Activated naive CD8-positive, alpha-beta T cell treated with anti-CD3 and anti-CD28 coated beads, Interleukin-2, amount 50 U/mL, for 16 hours (primary cell): ENCODE data around the gene FMNL3.
A peak's percentile ranks its signal among the peaks of the same experiment; 100 is the strongest.
"Not testable (repeated sequence)": the region's sequence is repeated elsewhere in the genome, so short reads cannot be mapped to it uniquely, and the experiment has no call there.

Experiments
- DNase-seq: peaks from one replicate; pipeline ENCODE4 v3.0.0-alpha.2; 2020; ENCODE audit warnings: low read depth, low spot score

FMNL3 gene

DNA sequence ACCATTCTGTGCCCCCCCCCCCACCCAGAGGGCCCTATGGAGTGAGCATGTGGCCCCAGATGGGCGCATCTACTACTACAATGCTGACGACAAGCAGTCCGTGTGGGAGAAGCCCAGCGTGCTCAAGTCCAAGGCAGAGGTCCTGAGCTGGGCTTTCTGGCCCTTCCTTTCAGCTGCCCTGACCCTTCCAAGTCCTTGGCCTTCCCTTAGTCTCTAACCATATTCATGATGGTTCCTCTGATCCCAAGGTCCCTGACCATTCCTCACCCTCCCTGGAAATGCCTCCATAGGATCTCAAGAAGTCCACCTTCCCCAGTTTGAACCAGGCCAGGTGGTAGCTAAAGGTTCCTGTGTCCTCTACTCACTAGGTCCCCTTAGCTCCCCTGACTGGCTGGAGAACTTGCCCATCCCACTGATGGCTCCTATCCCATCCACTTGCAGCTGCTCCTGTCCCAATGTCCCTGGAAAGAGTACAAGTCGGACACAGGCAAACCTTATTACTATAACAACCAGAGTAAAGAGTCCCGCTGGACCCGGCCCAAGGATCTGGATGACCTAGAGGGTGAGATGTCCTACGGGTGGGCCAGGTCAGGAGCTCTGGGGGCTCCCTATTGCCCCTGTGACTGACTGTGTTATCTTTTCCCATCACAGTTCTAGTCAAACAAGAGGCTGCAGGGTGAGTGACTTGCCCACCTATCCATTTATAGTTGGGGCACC, 74.1 kb downstream of the FMNL3 start:
- no peak for DNase-seq

DNA sequence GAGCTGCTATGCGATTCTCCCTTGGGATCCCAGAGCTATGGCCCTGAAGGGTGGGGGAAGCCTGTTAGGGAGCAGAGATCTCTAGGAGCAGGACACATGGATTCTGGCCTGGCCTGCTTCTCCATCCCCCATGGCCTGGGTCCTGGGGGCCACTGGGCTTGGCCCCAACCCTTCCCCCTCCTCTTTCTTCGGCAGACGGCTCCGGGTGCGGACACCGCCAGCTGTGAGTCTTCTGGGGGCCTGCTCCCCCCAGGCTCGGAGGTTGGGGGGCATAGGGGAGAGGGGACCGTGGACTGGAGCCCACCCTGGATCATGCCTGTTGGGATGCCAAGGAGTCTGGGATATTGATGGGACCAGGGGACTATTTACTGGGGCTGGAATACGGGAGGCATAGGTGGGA, 74.8 kb downstream of the FMNL3 start:
- no peak for DNase-seq

DNA sequence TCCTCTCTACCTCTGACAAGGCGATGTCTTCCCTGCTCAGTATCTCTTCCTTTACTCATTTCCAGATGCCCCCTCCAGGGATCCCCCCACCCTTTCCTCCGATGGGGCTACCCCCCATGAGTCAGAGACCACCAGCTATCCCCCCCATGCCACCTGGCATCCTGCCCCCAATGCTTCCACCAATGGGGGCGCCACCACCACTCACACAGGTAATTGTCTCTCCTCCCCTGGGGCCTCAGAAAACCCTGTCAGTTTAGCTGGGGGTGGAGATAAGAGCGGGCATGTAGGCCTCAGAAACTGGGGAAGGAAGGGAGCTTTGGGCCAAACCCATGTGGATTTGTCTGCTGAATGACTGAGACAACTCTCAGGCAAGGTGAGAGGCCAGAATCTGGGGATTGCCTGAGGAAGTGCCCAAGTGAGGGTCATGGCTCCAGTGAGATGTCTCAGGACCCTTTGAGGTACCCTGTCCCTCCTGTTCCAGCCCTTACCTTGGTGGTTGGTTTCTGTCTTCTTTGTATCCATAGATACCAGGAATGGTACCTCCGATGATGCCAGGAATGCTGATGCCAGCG, 75.8 kb downstream of the FMNL3 start:
- no peak for DNase-seq

DNA sequence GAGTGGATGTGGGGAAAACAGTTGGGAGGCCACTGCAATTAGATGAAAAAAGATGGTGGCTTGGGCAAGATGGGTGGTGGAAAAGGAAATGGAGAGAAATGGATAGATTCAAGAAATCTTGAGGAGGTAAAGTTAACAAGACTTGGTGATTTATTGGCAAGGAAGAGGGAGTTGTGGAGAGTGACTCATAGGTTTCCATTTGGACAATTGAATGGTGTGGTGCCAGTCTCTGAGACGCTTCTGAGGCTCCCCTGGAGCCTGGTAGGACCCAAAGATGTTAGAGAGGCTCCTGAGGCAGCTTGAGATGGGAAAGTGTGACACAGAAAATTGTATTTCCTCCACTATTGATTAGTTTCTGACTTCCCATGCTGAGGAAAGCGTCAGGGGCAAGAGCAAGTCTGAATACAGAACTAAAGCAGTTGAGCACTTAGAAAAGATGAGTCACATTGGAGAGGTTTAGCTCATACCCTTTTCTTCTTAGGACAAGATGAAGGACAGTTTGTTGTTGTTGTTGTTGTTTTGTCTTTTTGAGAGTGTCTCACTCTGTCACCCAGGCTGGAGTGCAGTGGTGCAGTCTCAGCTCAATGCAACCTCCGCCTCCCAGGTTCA, 79.3 kb downstream of the FMNL3 start:
- DNase-seq, result no peak

DNA sequence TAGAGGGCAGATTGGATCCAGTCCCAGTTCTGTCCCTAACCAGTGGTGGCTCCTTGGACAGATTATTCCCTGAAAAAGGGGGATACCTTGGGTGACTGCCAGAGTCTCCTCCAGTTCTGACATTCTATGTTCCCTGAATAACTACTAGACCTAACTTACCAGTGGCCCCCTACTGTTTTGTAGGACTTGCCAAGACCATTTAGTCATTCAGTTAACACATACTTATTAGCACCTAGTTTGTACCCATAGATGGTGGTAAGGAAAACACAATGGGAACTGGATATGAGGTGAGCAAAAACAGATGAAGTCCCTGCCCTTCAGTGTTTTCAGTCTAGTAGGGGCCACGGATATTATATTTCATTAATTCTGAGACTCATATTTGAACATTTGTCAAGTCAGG, 80.4 kb downstream of the FMNL3 start:
- no peak for DNase-seq

DNA sequence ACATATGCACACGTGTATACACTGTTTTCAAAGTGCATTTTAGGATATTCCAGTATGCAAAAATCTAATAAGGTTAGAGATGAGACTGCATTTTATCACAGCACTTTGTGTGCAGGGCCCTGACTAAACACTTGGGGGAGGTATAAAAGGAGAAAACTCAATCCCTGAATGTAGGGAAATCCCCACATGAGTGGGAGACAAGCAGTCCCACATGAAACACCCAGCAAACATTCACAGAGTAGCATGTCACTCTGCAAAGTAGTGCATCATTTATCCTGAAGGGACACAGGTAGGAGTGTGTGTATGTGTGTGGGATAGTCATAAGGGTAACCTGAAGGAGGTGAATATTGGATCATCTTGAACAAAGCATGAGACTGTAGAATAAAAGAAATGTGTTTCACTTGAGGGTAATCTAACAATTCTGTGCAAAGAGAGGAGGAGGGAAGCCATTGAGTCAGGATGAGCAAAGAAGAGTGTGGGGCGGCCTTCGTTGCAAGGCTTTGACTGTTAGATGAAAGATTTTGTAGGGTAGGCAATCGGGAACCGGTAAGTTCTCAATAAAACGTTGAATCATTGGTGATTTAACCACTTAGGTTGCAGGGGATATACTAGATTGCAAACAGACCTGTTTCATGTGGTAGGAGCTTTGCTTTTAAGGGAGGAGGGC, 80.9 kb downstream of the FMNL3 start:
- DNase-seq, result no peak

DNA sequence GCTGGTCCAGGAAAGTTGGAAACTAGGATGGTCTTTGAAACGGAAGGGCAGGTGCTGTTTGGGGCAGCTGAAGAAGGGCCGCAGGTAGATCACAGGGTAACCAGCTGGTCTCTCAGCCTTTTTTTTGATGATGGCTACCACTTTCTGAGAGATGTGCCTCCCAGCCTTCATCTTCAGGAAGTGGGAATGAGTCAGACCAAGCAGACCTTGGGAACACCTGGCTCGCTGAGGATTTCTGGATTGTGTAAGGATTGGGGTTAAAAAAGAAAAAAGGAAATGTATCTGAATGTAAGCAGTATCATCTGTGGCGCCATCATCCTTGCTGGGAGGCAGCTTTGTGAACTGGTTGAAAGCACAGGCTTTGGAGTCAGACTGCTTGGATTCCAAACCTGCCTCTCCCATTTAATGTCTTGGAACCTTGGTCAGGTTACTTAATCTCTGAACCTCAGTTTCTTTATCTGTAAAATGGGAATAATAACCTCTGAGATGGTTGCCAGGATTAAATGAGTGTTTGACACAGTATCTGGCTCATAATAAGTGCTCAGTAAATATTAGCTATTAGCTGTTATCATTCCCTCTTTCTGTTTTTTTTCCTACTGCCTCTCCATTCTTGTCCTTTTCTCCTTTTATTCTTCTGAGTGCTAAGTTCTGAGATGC, 82.2 kb downstream of the FMNL3 start:
- DNase-seq, result no peak

DNA sequence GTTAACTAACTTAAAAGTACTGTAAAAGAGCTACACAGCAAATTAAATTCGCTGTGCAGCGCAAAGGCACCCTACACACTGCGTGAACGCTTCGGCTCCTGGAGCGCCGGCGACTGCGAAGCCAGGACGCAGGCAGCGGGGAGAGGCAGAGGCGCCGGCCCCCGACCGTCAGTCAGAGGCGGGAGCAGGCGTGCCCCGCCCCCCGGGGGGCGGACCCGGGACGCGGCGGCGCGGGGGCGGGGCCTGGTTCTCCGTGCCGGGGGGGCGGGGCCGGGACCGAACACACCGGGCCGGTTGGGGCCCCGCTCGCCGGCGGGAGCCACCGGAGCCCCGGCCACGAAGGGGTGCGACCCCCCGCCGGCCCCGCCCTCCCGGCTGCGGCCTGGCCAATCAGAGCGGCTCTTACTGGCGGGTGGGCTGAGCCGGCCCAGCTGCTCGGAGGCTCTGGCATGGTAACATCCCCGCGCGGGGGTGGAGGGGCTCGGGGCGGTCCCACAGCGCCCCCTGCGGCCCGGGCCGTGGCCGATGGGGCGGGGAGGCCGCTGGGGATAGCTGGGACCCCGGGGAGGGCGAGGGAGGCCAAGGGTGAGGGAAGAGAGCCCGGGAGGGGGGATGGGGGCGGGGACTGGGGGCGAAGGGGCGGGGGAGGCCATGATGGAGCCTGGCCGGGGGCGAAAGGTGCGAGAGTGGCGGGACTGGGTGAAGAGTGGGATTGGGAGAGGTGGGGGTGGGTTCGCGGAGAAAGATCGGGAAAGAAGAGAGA, 83.9 kb downstream of the FMNL3 start, which contains the start of gene PRPF40B:
Gene PRPF40B (plus strand): TSS at position 420 of the 763 bp plus-strand sequence. CDS start 30 bp downstream, at position 450.
- peak; percentile 69 for DNase-seq

DNA sequence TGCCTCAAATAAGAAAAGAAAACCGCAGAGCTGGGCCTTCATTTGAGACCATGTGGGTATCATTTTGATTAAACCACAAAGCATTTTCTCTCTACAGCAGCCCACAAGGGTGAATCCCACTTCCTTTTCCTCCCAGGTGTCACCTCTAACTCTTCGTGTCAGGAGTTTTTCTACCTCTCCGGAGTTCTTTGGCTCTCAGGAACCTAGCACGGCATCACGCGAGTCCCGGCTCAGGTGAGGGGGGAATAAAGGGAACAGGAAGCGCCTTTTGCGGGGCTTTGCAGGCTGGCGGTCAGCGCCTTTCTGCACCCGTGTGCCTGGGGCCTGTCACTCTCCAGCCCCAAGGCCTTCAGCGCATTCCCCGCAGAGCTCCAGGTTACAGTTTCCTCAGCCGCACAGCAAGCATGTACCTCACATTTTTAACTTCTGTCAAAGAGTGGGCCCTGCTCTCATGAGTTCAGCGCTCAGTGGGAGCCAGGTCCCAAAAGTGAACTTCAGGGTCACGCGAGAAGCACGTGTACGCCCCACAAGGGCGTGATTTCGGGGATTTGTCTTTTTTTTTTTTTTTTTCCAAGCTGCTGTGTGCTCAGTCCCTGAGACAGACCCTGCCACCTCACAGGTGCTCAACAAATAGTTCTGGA, 84.6 kb downstream of the FMNL3 start:
- peak; percentile 6 for DNase-seq

DNA sequence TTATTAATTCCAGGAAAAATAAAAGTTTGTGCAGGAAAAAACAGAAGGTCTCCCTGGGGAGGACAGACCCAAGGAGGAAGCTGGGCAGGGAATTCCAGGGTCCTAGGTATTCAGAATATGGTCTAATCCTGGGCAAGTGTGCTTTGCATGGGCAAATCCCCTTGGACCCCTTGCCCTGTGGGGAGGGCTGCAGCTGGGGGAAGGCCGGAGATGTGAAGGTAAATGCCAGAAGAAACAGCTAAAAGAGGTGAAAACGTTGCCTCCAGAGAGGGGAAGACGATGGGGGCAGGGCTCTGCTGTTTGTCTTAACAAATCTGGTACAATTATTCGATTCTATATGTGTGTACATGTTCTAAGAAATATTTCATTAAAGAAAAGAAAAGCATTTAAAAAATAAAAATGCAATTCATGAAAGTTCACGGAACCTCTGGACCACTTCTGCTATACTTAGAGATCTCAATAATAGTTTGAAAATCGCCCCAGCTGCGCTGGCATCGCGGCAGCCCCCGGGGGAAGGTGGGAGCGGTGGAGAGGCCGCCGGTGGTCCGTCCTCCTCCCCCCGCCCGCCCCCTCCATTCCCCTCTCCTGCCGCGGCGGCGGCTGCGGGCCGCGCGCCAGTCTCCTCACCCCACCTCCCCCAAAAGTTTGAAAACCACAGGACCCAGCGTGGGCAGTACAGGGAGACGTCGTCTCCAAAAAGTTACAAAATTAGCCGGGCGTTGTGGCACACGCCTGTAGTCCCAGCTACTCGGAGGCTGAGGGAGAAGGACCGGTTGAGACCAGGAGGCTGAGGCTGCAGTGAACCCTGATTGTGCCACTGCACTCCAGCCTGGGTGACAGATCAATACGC, 85.3 kb downstream of the FMNL3 start:
- no peak for DNase-seq

DNA sequence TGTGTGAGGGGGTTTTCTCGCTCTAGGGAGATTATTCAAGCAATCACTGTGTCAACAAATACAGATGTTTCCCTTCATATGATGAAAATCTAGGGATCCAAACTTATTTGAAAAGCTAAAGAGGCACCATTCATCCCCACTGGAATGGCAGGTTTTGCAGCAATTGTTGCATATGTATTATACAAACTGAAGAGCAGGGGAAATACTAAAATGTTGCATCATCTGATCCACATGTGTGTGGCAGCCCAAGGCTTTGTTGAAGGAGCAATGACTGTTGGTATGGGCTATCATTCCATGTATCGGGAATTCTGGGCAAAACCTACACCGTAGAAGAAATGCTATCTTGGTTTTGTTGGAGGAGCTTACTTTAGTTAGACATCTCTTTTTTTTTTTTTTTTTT, 87.9 kb downstream of the FMNL3 start:
- DNase-seq, result no peak

DNA sequence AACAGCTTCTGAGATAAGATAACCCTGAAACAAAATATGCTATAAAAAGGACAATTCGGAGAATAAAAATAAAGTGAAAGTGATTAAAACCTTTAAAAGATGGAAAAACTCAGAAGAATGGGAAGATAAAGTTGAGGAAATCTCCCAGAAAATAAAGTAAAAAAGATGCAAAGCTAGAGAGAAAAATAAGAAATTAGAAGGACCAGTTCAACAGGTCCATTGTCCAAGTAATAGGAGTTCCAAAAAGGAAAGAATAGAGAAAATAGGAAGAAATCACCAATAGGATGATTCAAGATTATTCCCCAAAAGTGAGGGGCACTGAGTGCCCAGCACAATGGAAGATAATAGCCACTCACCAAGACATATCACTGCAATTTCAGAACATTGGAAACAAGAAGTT, 88.6 kb downstream of the FMNL3 start:
- DNase-seq, result no peak

DNA sequence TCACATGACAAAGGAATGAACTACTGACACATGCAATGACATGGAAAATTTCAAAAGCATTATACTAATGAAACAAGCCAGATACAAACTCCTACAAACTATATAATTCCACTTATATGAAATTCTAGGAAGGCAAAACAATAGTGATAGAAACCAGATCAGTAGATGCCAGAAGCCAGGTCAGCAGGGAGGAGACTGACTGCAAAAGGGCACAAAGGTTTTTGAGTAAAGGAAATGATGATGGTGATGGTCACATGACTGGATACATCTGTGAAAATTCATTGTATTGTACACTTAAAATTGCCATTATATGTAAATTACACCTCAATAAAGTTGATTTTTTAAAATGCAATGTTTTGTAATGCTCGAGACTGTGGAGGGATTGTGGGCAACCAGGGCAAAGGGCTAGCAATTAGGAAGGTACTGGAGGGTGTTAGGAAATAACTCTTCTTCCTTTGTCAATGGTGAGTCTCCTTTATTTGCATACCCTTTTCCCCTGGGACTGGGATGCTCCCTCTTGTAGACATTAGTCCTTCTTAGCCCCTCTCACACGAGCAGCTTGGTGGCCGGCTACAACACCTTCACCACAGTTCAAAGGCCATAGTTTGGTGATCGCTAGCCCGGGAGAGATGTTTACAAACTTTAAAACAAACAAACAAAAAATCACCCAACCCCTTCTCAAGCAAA, 90.5 kb downstream of the FMNL3 start:
- DNase-seq, result no peak

DNA sequence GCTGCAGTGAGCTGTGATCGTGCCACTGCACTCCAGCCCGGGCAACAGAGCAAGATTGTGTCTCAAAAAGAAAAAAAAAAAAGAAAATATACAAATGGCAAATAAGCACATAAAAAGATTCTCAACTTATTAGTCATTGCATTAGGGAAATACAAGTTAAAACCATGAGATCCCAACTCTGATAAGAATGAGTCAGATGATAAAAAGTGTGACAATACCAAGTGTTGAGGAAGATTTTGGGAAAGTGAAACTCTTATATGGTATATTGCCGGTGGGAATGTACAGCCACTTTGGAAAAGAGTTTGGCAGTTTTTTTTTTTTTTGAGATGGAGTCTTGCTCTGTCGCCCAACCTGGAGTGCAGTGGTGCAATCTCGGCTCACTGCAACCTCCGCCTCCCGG, 91.5 kb downstream of the FMNL3 start:
- DNase-seq, result no peak

DNA sequence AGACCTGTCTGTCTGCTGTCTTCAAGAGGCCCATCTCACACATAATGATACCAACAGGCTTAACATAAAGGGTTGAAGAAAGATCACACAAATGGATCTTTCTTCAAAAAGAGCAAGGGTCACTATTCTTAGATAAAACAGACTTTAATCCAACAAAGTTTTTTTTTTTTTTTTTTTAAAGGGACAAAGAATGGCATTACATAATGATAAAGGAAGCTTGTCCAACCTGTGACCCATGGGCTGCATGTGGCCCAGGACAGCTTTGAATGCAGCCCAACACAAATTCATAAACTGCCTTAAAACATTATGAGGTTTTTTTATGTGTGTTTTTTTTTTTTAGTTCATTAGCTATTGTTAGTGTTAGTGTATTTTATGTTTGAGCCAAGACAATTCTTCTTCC, 95.0 kb downstream of the FMNL3 start:
- DNase-seq, result no peak

DNA sequence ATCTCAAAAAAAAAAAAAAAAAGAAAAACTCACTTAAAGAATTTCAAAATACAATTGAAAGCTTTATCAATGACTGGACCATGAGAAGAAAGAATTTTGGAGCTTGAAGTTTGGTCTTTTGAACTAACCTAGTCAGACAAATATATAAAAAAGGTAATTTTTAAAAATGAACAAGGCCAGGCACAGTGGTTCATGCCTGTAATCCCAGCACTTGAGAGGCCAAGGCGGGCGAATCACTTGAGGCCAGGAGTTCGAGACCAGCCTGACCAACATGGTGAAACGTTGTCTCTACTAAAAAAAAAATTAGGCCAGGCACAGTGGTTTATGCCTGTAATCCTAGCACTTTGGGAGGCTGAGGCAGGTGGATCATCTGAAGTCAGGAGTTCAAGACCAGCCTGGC, 96.4 kb downstream of the FMNL3 start:
- not testable (repeated sequence) for DNase-seq

DNA sequence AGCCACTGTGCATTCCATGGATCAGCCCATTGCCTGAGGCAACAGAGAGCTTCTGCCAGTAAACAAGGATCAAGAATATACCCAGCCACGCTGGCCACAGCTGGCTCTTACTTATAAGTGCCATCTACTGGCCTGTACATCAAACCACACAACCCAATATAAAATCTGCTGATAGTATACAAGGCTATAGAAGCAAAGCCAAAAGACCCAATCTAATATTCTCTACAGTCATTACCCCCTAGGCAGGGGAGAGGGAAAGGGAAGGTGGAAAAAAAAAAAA, 97.4 kb downstream of the FMNL3 start:
- no peak for DNase-seq

DNA sequence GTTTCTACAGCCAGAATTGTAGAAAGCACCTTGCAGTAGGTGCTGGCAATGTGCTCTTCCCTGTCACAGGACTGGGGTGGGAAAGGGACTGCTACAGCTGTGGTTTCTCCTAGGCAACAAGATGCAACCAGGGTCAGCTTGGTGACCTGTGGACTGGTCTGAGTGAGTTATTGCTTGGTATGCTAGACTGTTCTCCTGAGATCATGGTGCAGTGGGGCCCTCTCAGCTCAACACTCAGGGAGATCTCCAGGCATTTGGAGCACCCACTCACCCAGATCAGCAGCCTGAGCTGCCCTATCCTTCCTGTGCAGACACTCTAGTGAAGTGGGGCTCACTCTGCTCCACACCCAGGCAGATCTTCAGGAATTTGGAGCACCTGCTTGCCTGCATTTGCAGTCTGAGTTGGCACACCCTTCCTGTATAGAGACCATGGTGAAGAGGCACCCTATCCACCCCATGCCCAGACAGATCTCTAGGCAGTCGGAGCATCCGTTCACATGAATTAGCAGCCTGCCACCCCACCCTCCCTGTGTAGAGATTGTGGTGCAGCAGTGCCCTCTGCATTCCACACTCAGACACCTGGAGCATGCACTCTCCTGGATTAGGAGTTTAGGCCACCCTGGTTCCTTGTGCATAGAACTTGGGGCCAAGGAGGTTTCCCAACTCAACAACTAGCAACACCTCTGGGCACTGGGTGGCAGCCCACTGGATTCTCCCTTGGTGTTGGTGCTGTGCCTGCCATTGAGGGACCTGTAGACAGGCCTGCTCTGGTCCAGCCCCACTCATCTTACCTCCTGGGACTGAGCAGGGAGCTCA, 97.9 kb downstream of the FMNL3 start:
- no peak for DNase-seq

DNA sequence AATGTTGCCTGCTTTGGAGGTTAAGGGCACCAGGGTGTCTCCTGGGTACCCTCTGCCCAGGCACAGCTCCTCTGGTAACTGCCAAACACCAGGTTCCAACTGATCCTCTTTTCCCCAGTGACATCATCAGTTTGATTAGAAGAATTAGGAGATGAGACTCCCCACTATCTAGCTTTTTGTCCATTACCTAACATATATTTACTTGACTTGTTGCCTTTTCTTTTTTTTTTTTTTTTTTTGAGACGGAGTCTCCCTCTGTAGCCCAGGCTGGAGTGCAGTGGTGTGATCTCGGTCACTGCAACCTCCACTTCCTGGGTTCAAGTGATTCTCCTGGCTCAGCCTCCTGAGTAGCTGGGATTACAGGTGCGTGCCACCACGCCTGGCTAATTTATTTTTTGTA, 101.7 kb downstream of the FMNL3 start, which contains the start of gene FAM186B:
Gene FAM186B (minus strand): TSS at position 101 of the 400 bp plus-strand sequence. CDS start 162 bp downstream, outside the sequence.
- not testable (repeated sequence) for DNase-seq
